ENCODE data around the gene LDB2. TPM values are rescaled to one million over a fixed set of nuclear protein-coding genes. Genes with fewer than 3 reads are reported as not detected.

LDB2 gene
- total RNA-seq, 2 donors from 2014 or later = 31.0 to 34.1 TPM

- H3K27ac ChIP-seq = no peak overlapping the region
- H3K4me3 ChIP-seq = no peak overlapping the region
- no peaks in the 10 kb centered on the region for H3K36me3 ChIP-seq
- ATAC-seq (ENCODE audit: insufficient number of reproducible peaks, low FRiP score, low read depth) (no peak), DNase-seq (ENCODE audit: low spot score) (no peak)
- peaks cover 0 to 12% of the 10 kb centered on the region in 2 donors for H3K4me1 ChIP-seq (ENCODE audit: control insufficient read depth in 1 of 2, low read depth in 2 of 2)
- H3K9me3 ChIP-seq = no peaks in the 10 kb centered on the region
- no peak for TF ChIP-seq CTCF (IDR thresholded peaks at IDR 0.05)
- no peaks in the 10 kb centered on the region for H3K27me3 ChIP-seq (replicated peaks; ENCODE audit: insufficient read depth)
These were observed 305.1 kb downstream of the LDB2 start for GRCh38 chr4:16593386-16593785.

- Histone ChIP-seq H3K27ac (no peak overlapping the region), H3K4me3 (no peak overlapping the region), H3K36me3 (no peaks in the 10 kb centered on the region), H3K4me1 (ENCODE audit: control insufficient read depth in 1 of 2, low read depth in 2 of 2) (peaks cover 0 to 18% of the 10 kb centered on the region in 2 donors), H3K27me3 (replicated peaks; ENCODE audit: insufficient read depth) (no peaks in the 10 kb centered on the region), H3K9me3 (no peaks in the 10 kb centered on the region)
- no peak for TF ChIP-seq CTCF (IDR thresholded peaks at IDR 0.05)
- ATAC-seq (ENCODE audit: insufficient number of reproducible peaks, low FRiP score, low read depth) = no peak
- no peak for DNase-seq (ENCODE audit: low spot score)
These were observed 307.1 kb downstream of the LDB2 start for GRCh38 chr4:16591272-16591826.

GRCh38 chr4:16590797-16591196, 307.6 kb downstream of the LDB2 start:
- ATAC-seq (ENCODE audit: insufficient number of reproducible peaks, low FRiP score, low read depth) (no peak), DNase-seq (ENCODE audit: low spot score) (no peak)
- Histone ChIP-seq H3K4me3 (no peak overlapping the region), H3K4me1 (ENCODE audit: control insufficient read depth in 1 of 2, low read depth in 2 of 2) (peaks cover 0 to 18% of the 10 kb centered on the region in 2 donors), H3K27me3 (replicated peaks; ENCODE audit: insufficient read depth) (no peaks in the 10 kb centered on the region), H3K9me3 (no peaks in the 10 kb centered on the region), H3K36me3 (no peaks in the 10 kb centered on the region), H3K27ac (no peak overlapping the region)
- TF ChIP-seq CTCF (IDR thresholded peaks at IDR 0.05) = no peak

- Histone ChIP-seq H3K4me1 (ENCODE audit: control insufficient read depth in 1 of 2, low read depth in 2 of 2) (peaks cover 0 to 18% of the 10 kb centered on the region in 2 donors), H3K27ac (no peak overlapping the region), H3K9me3 (no peaks in the 10 kb centered on the region), H3K27me3 (replicated peaks; ENCODE audit: insufficient read depth) (no peaks in the 10 kb centered on the region), H3K36me3 (no peaks in the 10 kb centered on the region), H3K4me3 (no peak overlapping the region)
- TF ChIP-seq CTCF (IDR thresholded peaks at IDR 0.05) = no peak
- DNase-seq (ENCODE audit: low spot score) (no peak), ATAC-seq (ENCODE audit: insufficient number of reproducible peaks, low FRiP score, low read depth) (no peak)
These were observed 309.8 kb downstream of the LDB2 start for GRCh38 chr4:16588651-16589050.

GRCh38 chr4:16588149-16588548, 310.3 kb downstream of the LDB2 start:
- H3K4me1 ChIP-seq (ENCODE audit: control insufficient read depth in 1 of 2, low read depth in 2 of 2) = peaks cover 0 to 18% of the 10 kb centered on the region in 2 donors
- no peak for ATAC-seq (ENCODE audit: insufficient number of reproducible peaks, low FRiP score, low read depth)
- H3K27me3 ChIP-seq (replicated peaks; ENCODE audit: insufficient read depth) = no peaks in the 10 kb centered on the region
- H3K9me3 ChIP-seq = no peaks in the 10 kb centered on the region
- no peak for TF ChIP-seq CTCF (IDR thresholded peaks at IDR 0.05)
- H3K4me3 ChIP-seq = no peak overlapping the region
- DNase-seq (ENCODE audit: low spot score) = no peak
- no peaks in the 10 kb centered on the region for H3K36me3 ChIP-seq
- no peak overlapping the region for H3K27ac ChIP-seq
